Posterior cingulate gyrus (tissue), 11 donors: ENCODE measurements around the gene NEK1.
"Not testable (repeated sequence)": the region's sequence is repeated elsewhere in the genome, so short reads cannot be mapped to it uniquely, and the experiment has no call there.

Source experiments
- DNase-seq, 10 donors: peaks; one replicate each; pipeline versions ENCODE4 v3.0.0 to v3.0.0-alpha.2; 2020 to 2021; ENCODE audit warnings: mixed read lengths in 3 of 10
- intact Hi-C: fragments of 100-400 bp; cut with DNase I; formaldehyde crosslinking; loops from one replicate; pipeline ENCODE4 v1.15.1; 2023

The NEK1 gene

DNA sequence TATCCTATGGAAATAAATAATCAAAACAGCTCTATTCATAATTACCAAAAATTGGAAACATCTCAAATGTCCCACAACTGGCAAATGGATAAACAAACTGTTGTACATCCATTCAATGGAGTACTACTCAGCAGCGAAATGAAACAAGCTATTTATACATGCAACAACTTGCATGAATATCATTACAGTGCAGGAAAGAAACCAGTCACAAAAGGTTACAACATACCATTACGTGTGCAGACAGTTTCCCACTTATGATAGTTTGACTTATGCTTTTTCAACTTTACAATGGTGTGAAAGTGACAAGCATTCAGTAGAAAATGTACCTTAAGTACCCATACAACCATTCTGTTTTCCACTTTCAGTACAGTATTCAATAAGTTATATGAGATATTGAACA is 82.3 kb downstream of the NEK1 start:
- intact Hi-C loops = no loop called here
- no peak for DNase-seq

DNA sequence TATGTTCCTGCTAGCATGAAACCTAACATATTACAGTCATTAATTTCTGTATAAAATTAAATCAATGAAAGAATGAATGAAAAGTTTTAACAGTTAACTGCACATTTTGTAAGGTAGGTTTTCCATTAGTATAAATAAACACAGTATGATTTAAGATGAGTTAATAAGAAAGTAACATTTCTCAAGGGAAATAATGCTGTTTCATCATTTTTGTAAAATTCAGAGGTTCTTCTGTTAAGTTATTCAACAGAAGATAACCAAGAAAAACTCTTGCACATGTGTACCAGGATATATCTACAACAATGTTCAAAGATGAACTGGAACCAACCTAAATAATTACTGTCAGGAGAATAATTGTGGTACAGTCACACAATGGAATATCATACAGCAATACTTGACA is 88.6 kb downstream of the NEK1 start:
- intact Hi-C loops = no loop called here
- DNase-seq = no peak

DNA sequence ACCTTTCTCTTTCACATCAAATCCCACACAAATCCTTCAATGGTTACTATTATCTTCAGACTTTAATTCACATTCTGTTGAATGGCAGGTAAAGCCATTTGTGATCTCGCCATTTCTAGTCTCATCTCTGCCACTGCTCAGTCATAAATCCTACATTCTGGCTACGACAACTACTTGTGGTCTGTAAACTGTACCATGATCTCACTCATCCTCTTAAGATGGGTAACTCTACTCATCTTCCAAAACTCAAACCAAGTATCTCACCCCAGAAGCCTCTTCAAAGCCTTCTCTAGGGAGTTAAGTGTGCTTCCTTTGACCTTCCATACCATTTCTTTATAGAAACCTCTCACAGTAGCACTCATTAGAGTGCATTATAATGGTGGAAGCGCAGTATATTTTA is 101.8 kb downstream of the NEK1 start:
- intact Hi-C loops = no loop called here
- DNase-seq = no peak

DNA sequence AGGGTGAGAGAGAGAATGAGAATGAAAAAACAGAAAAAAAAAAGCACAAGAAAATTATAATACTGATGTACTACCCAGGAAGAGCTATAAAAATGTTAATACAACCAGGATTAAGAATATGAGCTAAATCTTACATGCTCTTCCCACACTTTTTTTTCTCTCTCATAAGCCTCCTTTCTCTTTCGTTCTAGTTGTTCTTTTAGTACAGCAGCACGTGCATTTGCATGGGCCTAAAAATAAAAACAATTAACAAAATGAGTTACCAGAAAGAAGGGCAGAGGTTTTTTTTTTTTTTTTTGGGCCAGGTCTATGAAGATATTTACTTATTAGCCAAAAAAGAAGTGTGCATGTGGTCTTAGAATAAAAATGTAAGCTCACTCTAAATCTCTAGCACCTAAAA is 105.5 kb downstream of the NEK1 start:
- no peak for DNase-seq
- intact Hi-C loops = no loop called here

DNA sequence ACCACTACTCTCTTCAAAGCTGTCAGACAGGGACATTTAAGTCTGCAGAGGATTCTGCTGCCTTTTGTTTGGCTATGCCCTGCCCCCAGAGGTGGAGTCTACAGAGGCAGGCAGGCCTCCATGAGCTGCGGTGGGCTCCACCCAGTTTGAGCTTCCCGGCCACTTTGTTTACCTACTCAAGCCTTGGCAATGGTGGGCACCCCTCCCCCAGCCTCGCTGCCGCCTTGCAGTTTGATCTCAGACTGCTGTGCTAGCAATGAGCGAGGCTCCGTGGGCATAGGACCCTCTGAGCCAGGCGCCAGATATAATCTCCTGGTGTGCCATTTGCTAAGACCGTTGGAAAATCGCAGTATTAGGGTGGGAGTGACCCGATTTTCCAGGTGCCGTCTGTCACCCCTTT is 112.5 kb downstream of the NEK1 start:
- intact Hi-C loops = not testable (repeated sequence)
- peak in 1 of 10 donors; percentile 61 for DNase-seq

DNA sequence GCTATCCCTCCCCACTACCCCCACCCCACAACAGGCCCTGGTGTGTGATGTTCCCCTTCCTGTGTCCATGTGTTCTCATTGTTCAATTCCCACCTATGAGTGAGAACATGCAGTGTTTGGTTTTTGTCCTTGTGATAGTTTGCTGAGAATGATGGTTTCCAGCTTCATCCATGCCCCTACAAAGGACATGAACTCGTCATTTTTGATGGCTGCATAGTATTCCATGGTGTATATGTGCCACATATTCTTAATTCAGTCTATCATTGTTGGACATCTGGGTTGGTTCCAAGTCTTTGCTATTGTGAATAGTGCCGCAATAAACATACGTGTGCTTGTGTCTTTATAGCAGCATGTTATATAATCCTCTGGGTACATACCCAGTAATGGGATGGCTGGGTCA is 118.1 kb downstream of the NEK1 start:
- DNase-seq, intact Hi-C loops: not testable (repeated sequence)

DNA sequence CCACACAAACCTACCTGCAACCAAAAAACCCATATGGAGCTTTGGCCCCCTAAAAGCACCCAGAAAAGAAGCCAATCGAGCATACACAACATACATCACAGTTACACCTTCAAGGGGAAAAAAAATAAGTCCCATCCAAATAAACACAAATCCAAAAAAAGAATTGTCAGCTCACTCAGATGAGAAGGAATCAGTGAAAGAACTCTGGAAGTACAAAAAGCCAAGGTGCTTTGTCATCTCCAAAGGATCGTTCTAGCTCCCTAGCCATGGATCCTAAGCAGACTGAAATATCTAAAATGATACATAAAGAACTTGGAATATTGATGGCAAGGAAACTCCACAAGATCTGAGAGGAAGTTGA is 119.2 kb downstream of the NEK1 start:
- intact Hi-C loops = no loop called here
- no peak for DNase-seq

DNA sequence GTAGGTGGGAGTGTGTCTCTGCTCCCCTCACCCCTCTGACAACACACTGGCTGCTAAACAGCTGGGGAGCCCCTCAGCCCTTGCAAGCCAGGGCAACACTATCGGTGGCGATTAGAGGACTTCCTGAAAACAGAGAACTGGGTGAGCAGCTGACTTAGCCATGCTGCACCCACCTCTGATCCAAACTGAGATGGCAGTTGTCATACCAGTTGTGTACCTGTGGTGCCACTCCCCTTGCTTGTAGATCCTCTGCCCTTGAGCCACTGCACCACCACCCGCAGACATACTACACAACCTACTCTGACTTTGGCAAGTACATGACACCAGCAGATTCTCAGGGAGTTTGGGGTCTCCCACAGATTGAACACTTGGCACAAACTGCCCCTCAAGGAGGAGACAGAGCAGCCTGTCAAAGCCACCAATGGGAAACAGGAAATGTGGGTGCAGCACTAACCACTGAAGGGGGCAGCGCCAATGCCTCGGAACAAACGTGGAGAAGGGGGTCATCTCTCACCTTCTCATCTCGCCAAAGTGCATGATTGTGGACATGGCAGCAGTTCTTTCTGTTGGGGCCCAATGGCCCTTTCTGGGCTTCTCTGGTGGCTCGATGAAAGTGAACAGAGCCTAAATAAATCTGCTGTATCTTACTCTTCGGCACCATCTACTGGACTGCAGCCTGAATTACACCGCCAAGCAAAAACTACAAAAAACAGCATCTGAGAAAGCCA is 119.8 kb downstream of the NEK1 start:
- intact Hi-C loops = no loop called here
- peak in 1 of 10 donors; percentile 54 for DNase-seq

DNA sequence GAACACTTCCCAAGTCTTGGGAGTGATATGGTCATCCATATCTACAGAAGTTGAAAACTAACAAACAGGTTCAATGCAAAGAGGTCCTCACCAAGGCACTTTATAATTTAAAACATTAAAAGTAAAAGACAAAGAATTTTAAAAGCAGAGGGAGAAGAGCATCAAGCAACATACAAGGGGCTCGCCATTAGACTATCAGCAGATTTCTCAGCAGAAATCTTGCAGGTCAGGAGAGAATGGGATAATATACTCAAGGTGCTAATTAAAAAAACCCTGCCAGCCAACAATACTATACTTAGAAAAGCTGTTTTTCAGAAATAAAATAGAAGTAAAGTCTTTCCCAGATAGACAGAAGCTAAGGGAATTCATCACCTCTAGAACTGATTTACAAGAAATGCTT is 121.2 kb downstream of the NEK1 start:
- intact Hi-C loops = no loop called here
- no peak for DNase-seq

DNA sequence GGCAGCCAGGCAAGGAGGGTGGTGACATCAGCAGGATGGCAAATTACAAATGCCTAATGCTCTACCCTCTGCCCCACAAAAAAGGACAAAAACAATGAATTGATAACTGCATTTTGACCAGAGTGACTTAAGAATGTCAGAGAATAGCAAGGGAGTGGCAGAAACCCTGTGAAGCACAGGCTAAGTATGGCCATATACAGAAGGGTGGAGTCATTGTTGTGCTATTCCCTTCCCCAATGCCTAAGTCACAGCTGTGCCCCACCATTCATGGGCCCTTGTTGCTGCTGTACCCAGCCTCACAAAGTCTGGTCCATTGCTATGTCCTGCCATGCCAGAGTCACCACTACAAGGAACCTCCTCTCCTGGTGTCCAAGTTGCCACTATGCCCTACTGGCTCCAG is 123.1 kb downstream of the NEK1 start:
- DNase-seq = no peak
- intact Hi-C loops = no loop called here

DNA sequence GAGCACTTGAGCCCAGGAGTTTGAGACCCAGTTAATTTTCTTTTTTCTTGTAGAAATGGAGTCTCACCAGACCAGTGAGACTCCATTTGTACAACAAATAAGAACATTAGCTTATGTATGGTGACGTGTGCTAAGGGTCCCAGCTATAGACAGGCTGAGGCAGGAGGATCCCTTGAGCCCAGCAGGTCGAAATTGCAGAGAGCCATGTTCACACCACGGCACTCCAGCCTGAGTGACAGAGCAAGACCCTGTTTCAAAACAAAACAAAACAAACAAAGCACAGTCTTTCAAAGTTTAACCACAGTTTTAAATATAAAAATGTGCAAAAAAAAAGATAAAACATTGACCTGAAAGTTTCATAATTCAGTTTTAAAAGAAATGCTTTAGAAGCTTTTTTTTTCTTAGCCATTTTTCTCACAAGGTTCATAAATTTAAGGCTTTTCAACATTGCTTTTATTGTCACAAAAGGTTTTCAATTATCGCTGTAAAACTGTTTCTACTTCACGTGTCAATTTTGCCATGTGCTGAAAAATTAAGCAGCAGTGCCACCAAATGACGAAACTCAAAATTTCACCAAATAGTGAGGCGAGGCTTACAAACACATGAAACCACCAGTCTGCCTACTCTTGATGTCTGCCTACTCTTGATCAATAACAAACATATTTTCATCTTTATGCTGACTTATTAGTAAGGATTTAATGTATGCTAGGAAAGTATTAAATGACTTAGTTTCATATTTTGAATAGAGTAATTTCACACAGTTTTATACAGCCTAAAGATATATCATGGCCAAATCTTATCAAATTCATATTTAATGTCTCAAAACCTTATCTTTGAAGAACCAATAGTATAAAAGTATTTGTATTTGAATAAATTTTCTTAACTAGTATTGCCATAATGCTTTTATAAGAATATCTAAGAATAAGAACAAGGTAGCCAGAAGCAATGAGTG is 126.3 kb downstream of the NEK1 start:
- intact Hi-C loops = loop anchor here (1.0 to 2.0 kb wide), 3 partner anchors 215 to 563 kb away; partner anchors contain the start of gene SH3RF1
- peak in 4 of 10 donors; percentile 10 to 63 (median 28) for DNase-seq

DNA sequence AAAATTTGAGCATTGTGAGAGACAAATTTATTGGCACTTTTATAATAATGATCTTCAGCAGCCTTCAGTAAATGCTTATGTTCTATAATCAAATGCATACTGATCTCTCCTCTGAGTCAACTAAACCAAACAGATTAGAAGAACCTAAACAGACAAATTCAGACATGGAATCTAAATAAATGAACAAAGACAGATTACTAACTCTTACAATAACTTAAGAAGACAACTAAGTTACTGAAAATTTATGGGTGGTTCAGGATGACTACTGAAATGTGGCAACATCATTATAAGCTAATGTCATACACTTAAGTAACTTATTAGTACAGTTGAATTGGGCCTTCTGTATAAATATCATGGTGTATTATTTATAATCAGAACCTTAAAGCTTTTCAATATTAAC is 127.3 kb downstream of the NEK1 start:
- intact Hi-C loops = loop anchor here (2.0 kb wide), 1 partner anchor 214 kb away; the partner anchor contains the start of gene SH3RF1

DNA sequence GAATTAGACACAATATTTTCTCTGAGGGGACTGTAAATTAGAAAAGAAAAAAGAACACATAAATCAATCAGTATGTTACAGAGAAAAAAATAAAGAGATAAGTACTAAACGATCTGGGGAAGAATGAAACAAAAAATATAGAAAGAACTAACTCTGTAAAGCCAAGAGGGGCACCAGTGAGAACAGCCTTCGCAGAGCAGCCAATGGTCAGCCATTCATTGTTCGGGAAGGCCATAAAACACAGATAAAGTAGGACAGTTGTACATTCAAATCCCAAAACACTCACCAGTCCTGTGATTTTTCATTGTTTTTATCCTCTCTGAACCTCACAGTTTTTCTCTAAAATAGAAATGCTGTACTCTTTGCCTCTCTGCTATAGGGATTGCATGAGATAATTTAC is 127.9 kb downstream of the NEK1 start:
- intact Hi-C loops = loop anchor here (2.0 kb wide), 1 partner anchor 214 kb away; the partner anchor contains the start of gene SH3RF1
- peak in 2 of 10 donors; percentile 11 to 43 for DNase-seq

More for the DNA sequence above, 127.3 kb downstream of the NEK1 start:
- DNase-seq = no peak

DNA sequence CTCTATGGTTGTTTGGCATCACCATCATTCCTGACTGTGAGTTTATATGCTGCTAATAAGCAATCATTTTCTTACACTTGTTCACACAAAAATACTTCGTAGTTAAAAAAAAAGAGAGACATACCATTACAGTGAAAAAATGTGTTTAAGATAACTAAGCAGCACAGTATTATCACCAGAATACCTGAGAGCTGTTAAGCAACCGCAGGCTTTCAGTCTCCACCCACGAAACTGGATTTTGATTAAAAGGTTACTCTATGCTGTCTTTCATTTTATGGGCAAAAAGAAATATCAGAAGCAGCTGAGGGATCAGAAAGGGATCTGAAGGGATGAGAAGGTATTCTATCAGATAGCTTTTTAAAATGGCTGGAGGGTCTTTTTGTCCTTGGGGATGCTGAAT is 148.3 kb downstream of the NEK1 start:
- no peak for DNase-seq

DNA sequence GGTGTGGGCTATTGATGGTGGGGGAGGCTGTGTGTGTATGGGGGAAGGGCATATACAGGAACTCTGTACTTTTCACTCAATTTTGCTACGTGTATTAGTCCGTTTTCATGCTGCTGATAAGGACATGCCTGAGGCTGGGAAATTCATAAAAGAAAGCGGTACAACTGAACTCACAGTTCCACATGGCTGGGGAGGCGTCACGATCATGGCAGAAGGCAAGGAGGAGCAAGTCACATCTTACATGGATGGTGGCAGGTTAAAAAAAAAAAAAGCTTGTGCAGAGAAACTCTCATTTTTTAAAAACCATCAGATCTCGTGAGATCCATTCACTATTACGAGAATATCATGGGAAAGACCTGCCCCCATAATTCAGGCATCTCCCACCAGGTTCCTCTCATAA is 152.3 kb downstream of the NEK1 start:
- intact Hi-C loops = no loop called here
- DNase-seq = no peak

More for the DNA sequence above, 148.3 kb downstream of the NEK1 start:
- intact Hi-C loops = no loop called here

DNA sequence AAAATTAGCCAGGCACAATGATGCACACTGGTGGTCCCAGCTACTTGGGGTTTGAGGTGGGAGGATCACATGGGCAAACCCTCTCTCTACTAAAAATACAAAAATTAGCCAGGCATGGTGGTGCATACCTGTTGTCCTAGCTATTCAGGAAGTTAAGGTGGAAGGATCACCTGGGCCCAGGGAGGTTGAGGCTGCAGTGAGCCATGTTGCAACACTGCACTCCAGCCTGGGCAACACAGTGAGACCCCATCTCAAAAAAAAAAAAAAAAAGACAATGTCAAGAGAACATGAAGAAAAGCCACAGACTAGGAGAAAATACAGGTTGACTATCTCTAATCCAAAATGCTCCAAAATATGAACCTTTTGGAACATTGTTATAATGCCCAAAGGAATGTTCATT is 153.8 kb downstream of the NEK1 start:
- no peak for DNase-seq
- intact Hi-C loops = no loop called here

DNA sequence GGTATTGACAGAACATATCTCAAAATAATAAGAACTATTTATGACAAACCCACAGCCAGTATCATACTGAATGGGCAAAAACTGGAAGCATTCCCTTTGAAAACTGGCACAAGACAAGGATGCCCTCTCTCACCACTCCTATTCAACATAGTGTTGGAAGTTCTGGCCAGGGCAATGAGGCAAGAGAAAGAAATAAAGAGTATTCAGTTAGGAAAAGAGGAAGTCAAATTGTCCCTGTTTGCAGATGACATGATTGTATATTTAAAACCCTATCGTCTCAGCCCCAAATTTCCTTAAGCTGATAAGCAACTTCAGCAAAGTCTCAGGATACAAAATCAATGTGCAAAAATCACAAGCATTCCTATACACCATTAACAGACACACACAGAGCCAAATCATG is 159.7 kb downstream of the NEK1 start:
- DNase-seq, intact Hi-C loops: not testable (repeated sequence)

DNA sequence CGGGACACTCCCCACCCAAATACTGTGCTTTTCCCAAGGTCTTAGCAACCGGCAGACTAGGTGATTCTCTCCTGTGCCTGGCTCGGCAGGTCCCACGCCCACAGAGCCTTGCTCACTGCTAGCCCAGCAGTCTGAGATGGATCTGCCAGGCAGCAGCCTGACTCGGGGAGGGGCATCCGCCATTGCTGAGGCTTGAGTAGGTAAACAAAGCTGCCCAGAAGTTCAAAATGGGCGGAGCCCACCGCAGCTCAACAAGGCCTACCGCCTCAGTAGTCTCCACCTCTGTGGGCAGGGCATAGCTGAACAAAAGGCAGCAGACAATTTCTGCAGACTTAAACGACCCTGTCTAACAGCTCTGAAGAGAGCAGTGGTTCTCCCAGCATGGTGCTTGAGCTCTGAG is 163.4 kb downstream of the NEK1 start:
- intact Hi-C loops = not testable (repeated sequence)
- peak in 1 of 10 donors; percentile 67 for DNase-seq

DNA sequence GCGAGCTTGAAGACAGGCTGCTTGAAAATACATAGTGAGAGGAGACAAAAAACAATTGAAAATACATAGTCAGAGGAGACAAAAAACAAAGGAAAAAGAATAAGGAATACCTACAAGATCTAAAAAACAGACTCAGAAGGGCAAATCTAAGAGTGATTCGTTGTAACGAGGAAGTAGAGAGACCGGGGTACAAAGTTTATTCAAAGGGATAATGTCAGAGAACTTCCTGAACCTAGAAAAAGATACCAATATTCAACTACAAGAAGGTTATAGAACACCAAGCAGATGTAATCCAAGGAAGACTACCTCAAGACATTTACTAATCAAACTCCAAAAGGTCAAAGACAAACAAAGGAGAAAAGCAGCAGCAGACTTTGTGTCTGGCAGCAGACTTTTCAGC is 165.6 kb downstream of the NEK1 start:
- DNase-seq = no peak
- intact Hi-C loops = no loop called here

DNA sequence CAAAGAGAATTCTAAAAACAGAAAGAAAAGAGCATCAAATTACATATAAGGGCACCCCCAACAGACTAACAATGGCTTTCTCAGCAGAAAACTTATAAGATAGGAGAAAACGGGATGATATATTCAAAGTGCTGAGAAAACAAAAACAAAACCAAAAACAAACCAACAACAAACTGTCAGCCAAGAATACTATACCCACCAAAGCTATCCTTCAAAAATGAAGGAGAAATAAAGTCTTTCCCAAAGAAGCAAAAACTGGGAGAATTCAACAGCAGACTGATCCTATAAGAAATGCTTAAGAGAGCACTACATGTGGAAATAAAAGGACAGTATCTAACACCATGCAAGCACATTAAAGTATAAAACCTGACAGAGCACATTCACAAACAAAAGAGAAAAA is 168.6 kb downstream of the NEK1 start:
- intact Hi-C loops = no loop called here
- no peak for DNase-seq

DNA sequence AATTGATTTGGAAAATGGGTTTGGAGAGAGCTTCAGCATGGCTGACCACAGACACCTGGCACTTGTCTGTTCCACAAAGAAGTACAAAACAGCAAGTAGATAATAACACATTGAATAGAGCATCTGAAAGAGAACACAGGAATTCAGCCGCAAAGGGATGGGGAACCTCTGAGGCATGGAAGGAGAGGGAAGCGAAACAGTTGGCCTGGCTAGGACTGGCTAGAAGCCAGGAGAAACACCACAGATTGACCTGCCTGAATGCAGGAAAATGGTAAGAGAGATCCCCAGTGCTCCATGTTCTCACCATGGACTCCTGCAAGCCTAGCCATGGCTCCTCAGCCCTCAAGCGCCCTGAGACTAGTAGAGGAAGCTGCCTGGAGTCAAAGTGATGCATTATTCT is 171.9 kb downstream of the NEK1 start:
- no peak for DNase-seq

DNA sequence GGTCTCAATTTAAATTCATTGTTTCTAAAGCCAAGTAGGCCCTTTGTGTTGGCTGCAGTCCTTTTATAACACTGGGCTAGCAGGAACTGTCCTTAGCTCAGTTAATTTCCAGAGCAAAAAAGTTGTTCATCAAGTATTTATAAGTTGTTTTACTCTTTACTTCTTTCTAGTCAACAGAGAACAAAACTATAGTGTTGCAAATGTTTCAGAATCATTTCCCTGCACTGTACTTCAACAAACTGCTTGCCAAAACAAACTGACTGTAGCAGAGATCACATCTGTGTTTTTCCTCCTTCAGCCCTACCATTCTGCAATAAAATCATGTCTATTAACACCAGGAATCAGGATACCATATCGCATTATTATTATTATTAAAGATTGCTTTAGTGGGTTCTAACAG is 173.1 kb downstream of the NEK1 start:
- no peak for DNase-seq
- intact Hi-C loops = no loop called here

More for the DNA sequence above, 171.9 kb downstream of the NEK1 start:
- intact Hi-C loops = no loop called here
